SK-N-SH treated with all-trans-retinoic acid at 6 μM for 48 hours (cell line): ENCODE data around the gene HOOK1.

ENCODE experiments used
- ATAC-seq: fragments of 200-7000 bp; cut with Tn5 transposase; 3 replicates; pipeline ENCODE4 v1.9.1; 2020; ENCODE audit warnings: mild to moderate bottlenecking, moderate library complexity
- ARNTL ChIP-seq: fragments of 450-650 bp; formaldehyde crosslinking; IDR thresholded peaks from 2 replicates; pipeline ENCODE4 v1.5.0; 2020; ENCODE audit warnings: low read depth, mild to moderate bottlenecking, moderate library complexity, borderline replicate concordance
- BACH2 ChIP-seq: fragments of 250-450 bp; sonication (Bioruptor Pico); IDR thresholded peaks from 2 replicates; pipeline ENCODE4 v1.9.0; 2021; ENCODE audit warnings: mild to moderate bottlenecking, borderline replicate concordance
- CREB5 ChIP-seq: fragments of 250-450 bp; sonication (Bioruptor Pico); IDR thresholded peaks from 2 replicates; pipeline ENCODE4 v1.5.1; 2020; ENCODE audit warnings: low read depth, mild to moderate bottlenecking, moderate library complexity
- CSDC2 ChIP-seq: fragments of 250-450 bp; sonication (Bioruptor Pico); IDR thresholded peaks from 2 replicates; pipeline ENCODE4 v1.5.0; 2020; ENCODE audit warnings: mild to moderate bottlenecking, moderate library complexity
- CSRNP3 ChIP-seq: fragments of 250-450 bp; sonication (Bioruptor Pico); IDR thresholded peaks from 2 replicates; pipeline ENCODE4 v1.5.1; 2021; ENCODE audit warnings: mild to moderate bottlenecking, moderate library complexity
- ESRRG ChIP-seq: fragments of 250-450 bp; sonication (Bioruptor Pico); IDR thresholded peaks from 2 replicates; pipeline ENCODE4 v1.6.1; 2021; ENCODE audit warnings: mild to moderate bottlenecking
- GLIS3 ChIP-seq: fragments of 250-450 bp; sonication (Bioruptor Pico); IDR thresholded peaks from 2 replicates; pipeline ENCODE4 v1.5.0; 2020; ENCODE audit warnings: mild to moderate bottlenecking, moderate library complexity
- OSR1 ChIP-seq: fragments of 250-450 bp; sonication (Bioruptor Pico); IDR thresholded peaks from 2 replicates; pipeline ENCODE4 v1.8.0; 2022; ENCODE audit warnings: moderate library complexity, mild to moderate bottlenecking, inconsistent platforms
- PATZ1 ChIP-seq: fragments of 250-450 bp; sonication (Bioruptor Pico); IDR thresholded peaks from 2 replicates; pipeline ENCODE4 v1.8.0; 2020; ENCODE audit warnings: mild to moderate bottlenecking, moderate library complexity, borderline replicate concordance
- POU6F1 ChIP-seq: fragments of 250-450 bp; sonication (Bioruptor Pico); IDR thresholded peaks from 2 replicates; pipeline ENCODE4 v1.8.0; 2021; ENCODE audit warnings: low read depth, mild to moderate bottlenecking, moderate library complexity, borderline replicate concordance
- PPARA ChIP-seq: fragments of 250-450 bp; sonication (Bioruptor Pico); IDR thresholded peaks from 2 replicates; pipeline ENCODE4 v1.5.0; 2020; ENCODE audit warnings: mild to moderate bottlenecking, borderline replicate concordance
- RARB ChIP-seq: fragments of 250-450 bp; sonication (Bioruptor Pico); IDR thresholded peaks from 2 replicates; pipeline ENCODE4 v1.8.0; 2021; ENCODE audit warnings: mild to moderate bottlenecking, moderate library complexity
- SNAI2 ChIP-seq: fragments of 250-450 bp; sonication (Bioruptor Pico); IDR thresholded peaks from 2 replicates; pipeline ENCODE4 v1.5.0; 2020; ENCODE audit warnings: mild to moderate bottlenecking, moderate library complexity
- TCF4 ChIP-seq: fragments of 250-450 bp; sonication (Bioruptor Pico); IDR thresholded peaks from 2 replicates; pipeline ENCODE4 v1.8.0; 2021; ENCODE audit warnings: mild to moderate bottlenecking, moderate library complexity, borderline replicate concordance
- TOX ChIP-seq: fragments of 250-450 bp; sonication (Bioruptor Pico); IDR thresholded peaks from 2 replicates; pipeline ENCODE4 v1.8.0; 2021; ENCODE audit warnings: mild to moderate bottlenecking, moderate library complexity, borderline replicate concordance
- TSHZ2 ChIP-seq: fragments of 250-450 bp; sonication (Bioruptor Pico); IDR thresholded peaks from 2 replicates; pipeline ENCODE4 v1.5.0; 2020; ENCODE audit warnings: mild to moderate bottlenecking, moderate library complexity
- ZC3H10 ChIP-seq: fragments of 250-450 bp; sonication (Bioruptor Pico); IDR thresholded peaks from 2 replicates; pipeline ENCODE4 v1.5.1; 2021; ENCODE audit warnings: mild to moderate bottlenecking, moderate library complexity
- ZFP3 ChIP-seq: fragments of 250-450 bp; sonication (Bioruptor Pico); IDR thresholded peaks from 2 replicates; pipeline ENCODE4 v1.5.0; 2020; ENCODE audit warnings: mild to moderate bottlenecking, moderate library complexity
- ZFP30 ChIP-seq: fragments of 450-650 bp; formaldehyde crosslinking; IDR thresholded peaks from 2 replicates; pipeline ENCODE4 v1.5.0; 2022; ENCODE audit warnings: mild to moderate bottlenecking, moderate library complexity
- ZNF565 ChIP-seq: fragments of 450-650 bp; formaldehyde crosslinking; conservative IDR thresholded peaks from 2 replicates; pipeline ENCODE4 v1.5.0; 2020; ENCODE audit warnings: low read depth, mild to moderate bottlenecking, moderate library complexity
- ZNF70 ChIP-seq: fragments of 450-650 bp; formaldehyde crosslinking; IDR thresholded peaks from 2 replicates; pipeline ENCODE4 v1.5.0; 2020; ENCODE audit warnings: mild to moderate bottlenecking, moderate library complexity
- ZNF8 ChIP-seq: fragments of 450-650 bp; formaldehyde crosslinking; IDR thresholded peaks from 2 replicates; pipeline ENCODE4 v1.5.0; 2020; ENCODE audit warnings: mild to moderate bottlenecking, moderate library complexity

Gene HOOK1

GRCh38 chr1:59803458-59804038 lies 11.2 kb upstream of the HOOK1 start:
- ATAC-seq: no peak
- TF ChIP-seq BACH2 (CRISPR knock-in tag): no peak
- no peak for TF ChIP-seq CREB5 (CRISPR knock-in tag)
- TF ChIP-seq GLIS3 (CRISPR knock-in tag): no peak
- no peak for TF ChIP-seq TOX (CRISPR knock-in tag)
- no peak for TF ChIP-seq CSDC2
- TF ChIP-seq ZNF8 (CRISPR knock-in tag): no peak
- TF ChIP-seq SNAI2 (CRISPR knock-in tag): no peak
- TF ChIP-seq PPARA (CRISPR knock-in tag): no peak
- no peak for TF ChIP-seq CSRNP3
- no peak for TF ChIP-seq ARNTL (CRISPR knock-in tag)
- TF ChIP-seq OSR1 (CRISPR knock-in tag): no peak
- TF ChIP-seq ZC3H10: no peak
- no peak for TF ChIP-seq ZNF565
- TF ChIP-seq PATZ1 (CRISPR knock-in tag): no peak
- TF ChIP-seq ZFP3 (CRISPR knock-in tag): no peak
- no peak for TF ChIP-seq TSHZ2 (CRISPR knock-in tag)
- TF ChIP-seq ZFP30: no peak
- TF ChIP-seq POU6F1: no peak
- TF ChIP-seq ZNF70 (CRISPR knock-in tag): no peak
- TF ChIP-seq RARB (CRISPR knock-in tag): no peak

- no peak for TF ChIP-seq RARB (CRISPR knock-in tag)
- no peak for TF ChIP-seq PPARA (CRISPR knock-in tag)
- TF ChIP-seq TCF4 (CRISPR knock-in tag): no peak
- no peak for TF ChIP-seq CSDC2
- no peak for TF ChIP-seq CSRNP3
- no peak for TF ChIP-seq POU6F1
- no peak for TF ChIP-seq SNAI2 (CRISPR knock-in tag)
- no peak for TF ChIP-seq ESRRG (CRISPR knock-in tag)
Observed at GRCh38 chr1:59804301-59804700, 10.4 kb upstream of the HOOK1 start.

More at GRCh38 chr1:59804301-59804700, 10.4 kb upstream of the HOOK1 start:
- no peak for ATAC-seq
